Amygdala (tissue), 56 donors: ENCODE data around the gene ABCA1.

ENCODE experiments used
- DNase-seq, 56 donors: peaks; one replicate each; lab custom pipeline; 2025; lab: John Stamatoyannopoulos, UW

The ABCA1 gene

DNA sequence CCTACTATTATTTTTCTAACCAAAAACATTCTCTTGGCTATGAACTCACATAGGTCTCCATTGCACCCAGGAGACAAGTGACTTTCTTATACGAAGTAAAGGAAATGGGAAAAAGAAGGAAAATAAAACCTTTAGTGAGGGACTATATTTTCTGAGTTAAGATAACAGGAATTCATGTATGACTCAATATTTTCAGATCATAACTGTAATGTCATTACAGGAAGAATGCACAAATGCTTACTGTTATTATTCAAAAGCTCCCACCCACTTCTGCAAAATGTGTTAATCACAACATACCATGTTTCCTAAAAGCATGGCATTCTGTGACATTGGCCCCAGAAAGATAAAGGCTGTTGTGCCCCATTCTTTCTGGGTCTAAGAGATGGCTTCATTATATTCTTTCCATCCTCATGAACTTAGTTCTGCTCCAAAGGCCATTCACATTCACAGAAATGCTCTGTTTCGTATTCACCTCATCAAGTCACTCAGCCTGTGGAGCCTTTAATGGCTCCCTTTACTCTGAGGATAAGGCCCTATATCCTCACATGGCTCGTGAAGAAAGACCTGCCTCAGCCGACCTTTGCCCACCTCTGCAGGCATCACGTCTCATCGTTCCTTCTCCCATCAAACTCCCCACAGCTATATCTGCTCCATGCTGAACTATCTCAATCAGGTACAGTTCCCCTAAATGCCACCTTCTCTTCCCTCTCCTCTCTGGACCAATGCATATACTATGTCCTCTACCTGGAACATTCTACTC is 77.0 kb downstream of the ABCA1 start:
- DNase-seq: no peak

GRCh38 chr9:104849023-104849422 is 78.9 kb downstream of the ABCA1 start:
- no peak for DNase-seq

GRCh38 chr9:104844710-104845109 is 83.2 kb downstream of the ABCA1 start:
- no peak for DNase-seq

- DNase-seq: no peak
These were observed 84.2 kb downstream of the ABCA1 start for GRCh38 chr9:104843644-104844240.

DNA sequence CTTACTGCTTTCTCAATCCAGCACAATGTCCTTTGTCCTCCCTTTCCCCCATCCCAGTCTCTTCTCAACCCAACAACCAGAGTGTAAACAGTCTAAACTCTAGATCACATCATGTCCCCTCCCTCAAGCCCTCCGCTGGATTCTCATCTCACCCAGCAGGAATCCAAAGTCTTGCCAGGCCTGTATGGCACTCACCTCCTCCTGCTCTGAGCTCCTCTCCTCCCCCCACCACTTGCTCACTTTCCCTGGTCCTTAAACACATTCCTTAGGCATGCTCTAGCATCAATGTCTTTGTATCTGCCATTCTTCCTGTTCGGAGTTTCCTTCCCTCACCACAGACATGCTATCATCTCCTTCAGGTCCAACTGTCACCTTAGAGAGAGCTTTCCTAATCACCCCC is 85.3 kb downstream of the ABCA1 start:
- no peak for DNase-seq

GRCh38 chr9:104841601-104842141 is 86.3 kb downstream of the ABCA1 start:
- no peak for DNase-seq

GRCh38 chr9:104838958-104839357 is 89.0 kb downstream of the ABCA1 start:
- no peak for DNase-seq

DNA sequence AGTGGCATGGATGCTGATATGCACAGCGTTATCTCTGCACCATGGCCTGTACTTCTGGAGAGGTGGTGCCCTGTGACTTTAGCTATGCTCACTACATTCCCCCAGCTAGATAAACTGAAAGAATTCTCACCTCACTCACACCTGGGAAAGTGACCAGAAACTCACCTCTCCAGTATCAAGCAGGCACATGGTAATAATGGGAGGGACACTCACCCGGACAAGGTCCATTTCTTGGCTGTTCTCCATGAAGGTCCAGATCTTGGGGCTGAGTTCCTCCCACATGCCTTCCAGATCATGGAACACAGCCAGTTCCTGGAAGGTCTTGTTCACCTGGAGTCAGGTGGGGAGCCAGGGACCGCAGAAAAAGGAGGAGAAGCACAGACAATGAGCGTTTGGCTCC is 91.2 kb downstream of the ABCA1 start:
- DNase-seq: no peak

- DNase-seq: no peak
These were observed 91.7 kb downstream of the ABCA1 start for GRCh38 chr9:104836235-104836634.

- DNase-seq: no peak
These were observed 92.8 kb downstream of the ABCA1 start for GRCh38 chr9:104835161-104835560.

GRCh38 chr9:104833696-104834095 is 94.3 kb downstream of the ABCA1 start:
- no peak for DNase-seq

- DNase-seq: no peak
These were observed 96.3 kb downstream of the ABCA1 start for GRCh38 chr9:104831681-104832080.

DNA sequence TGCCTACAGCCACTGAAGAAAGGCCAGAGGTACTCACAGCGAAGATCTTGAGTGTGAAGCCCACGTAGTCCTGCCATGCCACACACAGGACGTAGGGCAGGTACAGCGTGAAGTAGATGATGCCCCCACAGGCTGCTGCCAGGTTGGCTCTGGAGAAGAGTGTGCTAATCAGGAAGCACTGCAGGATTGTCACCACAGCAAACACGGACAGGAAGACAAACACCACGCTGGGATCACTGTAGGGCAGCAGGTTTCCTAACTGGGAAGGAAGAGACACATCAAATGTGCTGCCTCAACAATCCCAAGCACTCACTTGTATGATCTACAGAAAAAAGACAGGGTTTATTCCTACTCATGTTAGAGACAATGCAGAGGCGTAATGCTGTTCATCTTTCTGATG is 101.0 kb downstream of the ABCA1 start:
- no peak for DNase-seq

- no peak for DNase-seq
These were observed 101.7 kb downstream of the ABCA1 start for GRCh38 chr9:104826079-104826775.

GRCh38 chr9:104820336-104820735 is 107.6 kb downstream of the ABCA1 start:
- no peak for DNase-seq

GRCh38 chr9:104819033-104819432 is 108.9 kb downstream of the ABCA1 start:
- no peak for DNase-seq

GRCh38 chr9:104817437-104817836 is 110.5 kb downstream of the ABCA1 start:
- DNase-seq: no peak

GRCh38 chr9:104815851-104816565 is 111.9 kb downstream of the ABCA1 start:
- DNase-seq: no peak

DNA sequence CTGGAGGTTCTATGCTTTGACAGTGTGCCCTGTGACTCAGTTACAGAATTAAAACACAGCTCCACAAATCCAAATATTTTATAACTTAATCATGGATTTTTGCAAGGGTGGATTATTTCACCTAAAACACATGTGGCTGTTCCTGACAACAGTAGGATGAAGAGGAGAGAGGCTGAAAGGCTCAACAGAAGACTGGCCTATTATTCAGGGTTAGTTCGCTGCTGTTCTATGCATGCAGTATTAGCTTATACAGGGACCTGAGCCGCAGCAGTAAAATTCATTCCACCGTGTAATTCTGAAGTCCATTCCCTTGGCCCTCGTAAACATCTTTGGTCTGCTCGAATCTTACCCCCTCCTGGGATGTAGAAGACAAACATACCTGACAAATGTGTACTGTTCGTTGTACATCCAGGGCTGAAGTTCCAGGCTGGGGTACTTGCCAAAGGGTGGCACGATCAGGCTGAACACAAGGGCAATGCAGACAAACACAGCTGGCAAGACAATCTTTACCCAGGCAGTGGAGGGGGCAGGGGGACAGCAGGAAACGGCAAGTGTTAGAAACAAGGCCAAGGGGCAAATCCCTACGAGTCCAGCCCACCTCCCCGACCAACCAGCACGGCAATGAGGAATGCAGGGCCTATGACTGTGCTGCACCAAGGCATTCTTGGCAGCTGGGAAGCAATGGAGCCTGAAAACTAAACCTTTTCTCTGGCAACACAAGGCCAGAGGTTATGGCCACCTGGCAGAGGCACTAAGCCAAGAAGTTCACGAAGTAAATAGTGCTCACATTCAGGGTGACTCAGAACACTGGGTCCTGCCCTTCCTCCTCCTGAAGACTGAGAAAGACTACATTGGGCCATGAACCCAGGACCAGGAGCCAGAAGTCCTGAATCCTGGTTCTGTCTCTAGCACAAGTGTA is 117.3 kb downstream of the ABCA1 start:
- DNase-seq: peak in 18 of 56 donors; percentile 6 to 37 (median 12)
